Upper lobe of left lung (tissue), 4 donors: ENCODE data around the gene OTUD3.
"Not testable (repeated sequence)": the region's sequence is repeated elsewhere in the genome, so short reads cannot be mapped to it uniquely, and the experiment has no call there.

Experiments used
- CTCF ChIP-seq, 6 experiments: fragments of 450-650 bp in 4 of 6; fragments of 200-600 bp in 2 of 6; sonication (generic) in 2 of 6; IDR thresholded peaks; one replicate each; pipeline ENCODE4 v1.5.1; 2016 to 2019; ENCODE audit warnings: antibody characterized with exemption in 6 of 6
- EP300 ChIP-seq, 4 donors: sonication (generic); formaldehyde crosslinking; IDR thresholded peaks; one replicate each; pipeline ENCODE4 v1.5.1; 2017; ENCODE audit warnings: antibody characterized with exemption in 4 of 4, control low read depth in 2 of 4
- POLR2A ChIP-seq, 4 donors: fragments of 450-650 bp; IDR thresholded peaks; one replicate each; pipeline ENCODE4 v1.5.1; 2016 to 2017; ENCODE audit warnings: antibody characterized with exemption in 4 of 4, mild to moderate bottlenecking in 2 of 4

GRCh38 chr1:19869453-19869852 lies 12.7 kb upstream of the OTUD3 start:
- not testable (repeated sequence) for TF ChIP-seq CTCF, POLR2A, EP300 (IDR thresholded peaks at IDR 0.05)
